ENCODE measurements around the gene SCTR. TPM values are rescaled to one million over a fixed set of nuclear protein-coding genes. Genes with fewer than 3 reads are reported as not detected.

Gene SCTR
- polyA plus RNA-seq (2012; ENCODE audit: missing spikeins), result not detected

GRCh38 chr2:119523952-119524694 is at the start of gene SCTR:
SCTR (minus strand) TSS chr2:119524483; CDS start chr2:119524226, 257 bp downstream.
- no peak for TF ChIP-seq TAF1 (IDR thresholded peaks at IDR 0.05; ENCODE audit: borderline replicate concordance, low read depth, low read length)
- no peak for TF ChIP-seq POLR2A (IDR thresholded peaks at IDR 0.05; ENCODE audit: low read depth, low read length)
- no peak for TF ChIP-seq POLR2AphosphoS5 (IDR thresholded peaks at IDR 0.05; ENCODE audit: low read depth, low read length)
- no peak for FAIRE-seq
- DNase-seq (ENCODE audit: insufficient read length), result no peak

GRCh38 chr2:119567292-119567691 is 43.0 kb upstream of the SCTR start:
- TF ChIP-seq TAF1 (IDR thresholded peaks at IDR 0.05; ENCODE audit: borderline replicate concordance, low read depth, low read length), result no peak
- TF ChIP-seq POLR2A (IDR thresholded peaks at IDR 0.05; ENCODE audit: low read depth, low read length), result no peak
- no peak for TF ChIP-seq POLR2AphosphoS5 (IDR thresholded peaks at IDR 0.05; ENCODE audit: low read depth, low read length)
- no peak for FAIRE-seq

GRCh38 chr2:119565481-119565880 is 41.2 kb upstream of the SCTR start:
- DNase-seq (ENCODE audit: insufficient read length), result no peak
- no peak for FAIRE-seq
- no peak for TF ChIP-seq POLR2A (IDR thresholded peaks at IDR 0.05; ENCODE audit: low read depth, low read length)
- TF ChIP-seq TAF1 (IDR thresholded peaks at IDR 0.05; ENCODE audit: borderline replicate concordance, low read depth, low read length), result no peak
- no peak for TF ChIP-seq POLR2AphosphoS5 (IDR thresholded peaks at IDR 0.05; ENCODE audit: low read depth, low read length)

More at GRCh38 chr2:119567292-119567691, 43.0 kb upstream of the SCTR start:
- no peak for DNase-seq (ENCODE audit: insufficient read length)

GRCh38 chr2:119553687-119554344 is 29.5 kb upstream of the SCTR start:
- TF ChIP-seq POLR2A (IDR thresholded peaks at IDR 0.05; ENCODE audit: low read depth, low read length), result no peak
- TF ChIP-seq POLR2AphosphoS5 (IDR thresholded peaks at IDR 0.05; ENCODE audit: low read depth, low read length), result no peak
- no peak for TF ChIP-seq TAF1 (IDR thresholded peaks at IDR 0.05; ENCODE audit: borderline replicate concordance, low read depth, low read length)
- FAIRE-seq (no peak), DNase-seq (ENCODE audit: insufficient read length) (no peak)

GRCh38 chr2:119552902-119553301 is 28.6 kb upstream of the SCTR start:
- DNase-seq (ENCODE audit: insufficient read length) (no peak), FAIRE-seq (no peak)

GRCh38 chr2:119550856-119551255 is 26.6 kb upstream of the SCTR start:
- no peak for TF ChIP-seq POLR2A (IDR thresholded peaks at IDR 0.05; ENCODE audit: low read depth, low read length)
- TF ChIP-seq TAF1 (IDR thresholded peaks at IDR 0.05; ENCODE audit: borderline replicate concordance, low read depth, low read length), result no peak
- no peak for TF ChIP-seq POLR2AphosphoS5 (IDR thresholded peaks at IDR 0.05; ENCODE audit: low read depth, low read length)
- no peak for DNase-seq (ENCODE audit: insufficient read length)
- no peak for FAIRE-seq

More at GRCh38 chr2:119552902-119553301, 28.6 kb upstream of the SCTR start:
- TF ChIP-seq POLR2AphosphoS5 (IDR thresholded peaks at IDR 0.05; ENCODE audit: low read depth, low read length) (no peak), POLR2A (IDR thresholded peaks at IDR 0.05; ENCODE audit: low read depth, low read length) (no peak), TAF1 (IDR thresholded peaks at IDR 0.05; ENCODE audit: borderline replicate concordance, low read depth, low read length) (no peak)

- FAIRE-seq (no peak), DNase-seq (ENCODE audit: insufficient read length) (no peak)
- TF ChIP-seq TAF1 (IDR thresholded peaks at IDR 0.05; ENCODE audit: borderline replicate concordance, low read depth, low read length), result no peak
- TF ChIP-seq POLR2A (IDR thresholded peaks at IDR 0.05; ENCODE audit: low read depth, low read length), result no peak
- no peak for TF ChIP-seq POLR2AphosphoS5 (IDR thresholded peaks at IDR 0.05; ENCODE audit: low read depth, low read length)
These were observed 26.1 kb upstream of the SCTR start for GRCh38 chr2:119550346-119550745.

- TF ChIP-seq POLR2A (IDR thresholded peaks at IDR 0.05; ENCODE audit: low read depth, low read length), result no peak
These were observed 25.0 kb upstream of the SCTR start for GRCh38 chr2:119549241-119549640.

GRCh38 chr2:119548516-119549120 is 24.3 kb upstream of the SCTR start:
- no peak for FAIRE-seq
- TF ChIP-seq POLR2A (IDR thresholded peaks at IDR 0.05; ENCODE audit: low read depth, low read length) (no peak), POLR2AphosphoS5 (IDR thresholded peaks at IDR 0.05; ENCODE audit: low read depth, low read length) (no peak), TAF1 (IDR thresholded peaks at IDR 0.05; ENCODE audit: borderline replicate concordance, low read depth, low read length) (no peak)
- DNase-seq (ENCODE audit: insufficient read length), result no peak

More at GRCh38 chr2:119549241-119549640, 25.0 kb upstream of the SCTR start:
- FAIRE-seq (no peak), DNase-seq (ENCODE audit: insufficient read length) (no peak)

- TF ChIP-seq TAF1 (IDR thresholded peaks at IDR 0.05; ENCODE audit: borderline replicate concordance, low read depth, low read length) (no peak), POLR2AphosphoS5 (IDR thresholded peaks at IDR 0.05; ENCODE audit: low read depth, low read length) (no peak), POLR2A (IDR thresholded peaks at IDR 0.05; ENCODE audit: low read depth, low read length) (no peak)
- DNase-seq (ENCODE audit: insufficient read length) (no peak), FAIRE-seq (no peak)
These were observed 22.1 kb upstream of the SCTR start for GRCh38 chr2:119546447-119546767.

- FAIRE-seq (no peak), DNase-seq (ENCODE audit: insufficient read length) (no peak)
- TF ChIP-seq TAF1 (IDR thresholded peaks at IDR 0.05; ENCODE audit: borderline replicate concordance, low read depth, low read length), result no peak
These were observed 21.6 kb upstream of the SCTR start for GRCh38 chr2:119545754-119546446.
